Esophagus squamous epithelium (tissue), 4 donors: Measurements from ENCODE around the gene TSC2.

ENCODE experiments used
- POLR2A ChIP-seq, 4 donors: fragments of 450-650 bp; IDR thresholded peaks; one replicate each; pipeline ENCODE4 v1.6.1; 2017; ENCODE audit warnings: antibody characterized with exemption in 4 of 4, mild to moderate bottlenecking in 4 of 4, moderate library complexity in 3 of 4
- TF ChIP-seq, protein P1 (sequence below), 6 experiments: fragments of 450-650 bp in 4 of 6; fragments of 200-600 bp in 2 of 6; sonication (generic) in 2 of 6; IDR thresholded peaks; one replicate each; pipeline ENCODE4 v1.5.1; 2016 to 2019; ENCODE audit warnings: antibody characterized with exemption in 6 of 6, mild to moderate bottlenecking in 4 of 6, moderate library complexity in 4 of 6

DNA sequence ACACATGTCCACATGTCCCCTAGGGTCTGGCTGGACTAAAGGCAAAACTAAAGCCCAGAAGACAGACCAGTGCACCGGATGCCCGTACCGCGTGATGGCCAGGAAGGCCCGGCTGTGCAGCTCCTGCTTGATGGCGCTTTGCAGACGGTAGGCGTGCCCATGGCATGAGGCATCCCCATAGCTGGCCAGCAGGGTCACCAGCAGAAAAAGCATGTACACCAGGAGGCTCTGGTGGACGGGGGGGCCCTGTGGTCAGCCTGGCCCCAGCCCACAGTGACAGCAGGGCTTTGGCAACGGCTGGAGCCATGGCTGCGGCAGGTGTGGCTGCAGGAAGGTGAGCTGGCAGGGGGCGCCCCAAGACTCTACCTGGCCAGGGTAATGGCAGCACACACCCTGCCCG is 45.1 kb downstream of the TSC2 start:
- TF ChIP-seq, protein P1, sequence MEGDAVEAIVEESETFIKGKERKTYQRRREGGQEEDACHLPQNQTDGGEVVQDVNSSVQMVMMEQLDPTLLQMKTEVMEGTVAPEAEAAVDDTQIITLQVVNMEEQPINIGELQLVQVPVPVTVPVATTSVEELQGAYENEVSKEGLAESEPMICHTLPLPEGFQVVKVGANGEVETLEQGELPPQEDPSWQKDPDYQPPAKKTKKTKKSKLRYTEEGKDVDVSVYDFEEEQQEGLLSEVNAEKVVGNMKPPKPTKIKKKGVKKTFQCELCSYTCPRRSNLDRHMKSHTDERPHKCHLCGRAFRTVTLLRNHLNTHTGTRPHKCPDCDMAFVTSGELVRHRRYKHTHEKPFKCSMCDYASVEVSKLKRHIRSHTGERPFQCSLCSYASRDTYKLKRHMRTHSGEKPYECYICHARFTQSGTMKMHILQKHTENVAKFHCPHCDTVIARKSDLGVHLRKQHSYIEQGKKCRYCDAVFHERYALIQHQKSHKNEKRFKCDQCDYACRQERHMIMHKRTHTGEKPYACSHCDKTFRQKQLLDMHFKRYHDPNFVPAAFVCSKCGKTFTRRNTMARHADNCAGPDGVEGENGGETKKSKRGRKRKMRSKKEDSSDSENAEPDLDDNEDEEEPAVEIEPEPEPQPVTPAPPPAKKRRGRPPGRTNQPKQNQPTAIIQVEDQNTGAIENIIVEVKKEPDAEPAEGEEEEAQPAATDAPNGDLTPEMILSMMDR (IDR thresholded peaks at IDR 0.05) = no peak
- TF ChIP-seq POLR2A (IDR thresholded peaks at IDR 0.05) = no peak
